ENCODE measurements around the gene WNT7A. TPM values are rescaled to one million over a fixed set of nuclear protein-coding genes. Genes with fewer than 3 reads are reported as not detected.

The WNT7A gene
- total RNA-seq, 1 donor from 2014 or later = not detected

GRCh38 chr3:13849018-13849417, 30.9 kb downstream of the WNT7A start:
- DNase-seq (ENCODE audit: low spot score) = no peak

GRCh38 chr3:13846716-13847570, 32.9 kb downstream of the WNT7A start:
- DNase-seq (ENCODE audit: low spot score) = no peak

GRCh38 chr3:13846238-13846637, 33.6 kb downstream of the WNT7A start:
- no peak for DNase-seq (ENCODE audit: low spot score)

- no peak for DNase-seq (ENCODE audit: low spot score)
These were observed 34.1 kb downstream of the WNT7A start for GRCh38 chr3:13845806-13846205.

- no peak for DNase-seq (ENCODE audit: low spot score)
These were observed 35.0 kb downstream of the WNT7A start for GRCh38 chr3:13844911-13845310.

GRCh38 chr3:13844286-13844685, 35.6 kb downstream of the WNT7A start:
- DNase-seq (ENCODE audit: low spot score) = no peak

GRCh38 chr3:13843351-13843750, 36.5 kb downstream of the WNT7A start:
- DNase-seq (ENCODE audit: low spot score) = no peak

- DNase-seq (ENCODE audit: low spot score) = no peak
These were observed 37.6 kb downstream of the WNT7A start for GRCh38 chr3:13842226-13842625.

- no peak for DNase-seq (ENCODE audit: low spot score)
These were observed 38.0 kb downstream of the WNT7A start for GRCh38 chr3:13841826-13842225.

GRCh38 chr3:13841141-13841540, 38.7 kb downstream of the WNT7A start:
- no peak for DNase-seq (ENCODE audit: low spot score)

GRCh38 chr3:13840456-13840855, 39.4 kb downstream of the WNT7A start:
- DNase-seq (ENCODE audit: low spot score) = no peak

- no peak for DNase-seq (ENCODE audit: low spot score)
These were observed 40.0 kb downstream of the WNT7A start for GRCh38 chr3:13839726-13840340.

GRCh38 chr3:13839253-13839652, 40.6 kb downstream of the WNT7A start:
- DNase-seq (ENCODE audit: low spot score) = no peak

- no peak for DNase-seq (ENCODE audit: low spot score)
These were observed 41.5 kb downstream of the WNT7A start for GRCh38 chr3:13838421-13838820.

- no peak for DNase-seq (ENCODE audit: low spot score)
These were observed 42.1 kb downstream of the WNT7A start for GRCh38 chr3:13837751-13838150.

- no peak for DNase-seq (ENCODE audit: low spot score)
These were observed 42.9 kb downstream of the WNT7A start for GRCh38 chr3:13836658-13837587.

- DNase-seq (ENCODE audit: low spot score) = no peak
These were observed 44.6 kb downstream of the WNT7A start for GRCh38 chr3:13835246-13835645.

- no peak for DNase-seq (ENCODE audit: low spot score)
These were observed 45.4 kb downstream of the WNT7A start for GRCh38 chr3:13834258-13835035.

GRCh38 chr3:13833506-13834257, 46.2 kb downstream of the WNT7A start:
- no peak for DNase-seq (ENCODE audit: low spot score)

- no peak for DNase-seq (ENCODE audit: low spot score)
These were observed 47.7 kb downstream of the WNT7A start for GRCh38 chr3:13832130-13832529.

All from mesenteric fat pad (tissue), 1 donor.